ENCODE measurements around the gene MED27.

GRCh38 chr9:132126680-132127236, 47.1 kb upstream of the MED27 start:
- no peak for TF ChIP-seq CTCF (IDR thresholded peaks at IDR 0.05)
- no peak for TF ChIP-seq POLR2A (IDR thresholded peaks at IDR 0.05)
